H9 (cell line): ENCODE measurements around the gene DNAH8. TPM values are rescaled to one million over a fixed set of nuclear protein-coding genes. Genes with fewer than 3 reads are reported as not detected.

Source experiments
- DNase-seq: peaks from one replicate; pipeline ENCODE4 v3.0.0-alpha.2; 2017
- H2AFZ ChIP-seq: one replicate; pipeline ENCODE4 v1.6.1; 2013; ENCODE audit warnings: mild to moderate bottlenecking, low read length, control low read depth, moderate library complexity
- H2AK5ac ChIP-seq: 2 replicates; pipeline ENCODE4 v1.6.1; 2013; ENCODE audit warnings: low read length, control low read depth, mixed read lengths; ENCODE audit not compliant: insufficient read length
- H2BK120ac ChIP-seq: one replicate; pipeline ENCODE4 v1.6.1; 2013; ENCODE audit warnings: low read depth, mild to moderate bottlenecking, low read length, control low read depth, inconsistent platforms; ENCODE audit not compliant: poor library complexity, severe bottlenecking
- H2BK12ac ChIP-seq: 2 replicates; pipeline ENCODE4 v1.6.1; 2013; ENCODE audit warnings: low read length, control low read depth, mixed read lengths, low read depth; ENCODE audit not compliant: insufficient read length
- H2BK15ac ChIP-seq: 2 replicates; pipeline ENCODE4 v1.6.1; 2013; ENCODE audit warnings: low read depth, low read length, control low read depth
- H2BK20ac ChIP-seq: one replicate; pipeline ENCODE4 v1.6.1; 2013; ENCODE audit warnings: low read depth, mild to moderate bottlenecking, low read length, control low read depth, inconsistent platforms; ENCODE audit not compliant: poor library complexity, severe bottlenecking
- H2BK5ac ChIP-seq: 2 replicates; pipeline ENCODE4 v1.6.1; 2013; ENCODE audit warnings: low read length, control low read depth, mixed read lengths; ENCODE audit not compliant: insufficient read length
- H3K14ac ChIP-seq: 2 replicates; pipeline ENCODE4 v1.6.1; 2013; ENCODE audit warnings: low read length, control low read depth; ENCODE audit not compliant: insufficient read depth
- H3K18ac ChIP-seq: 2 replicates; pipeline ENCODE4 v1.6.1; 2013; ENCODE audit warnings: low read depth, mild to moderate bottlenecking, mixed read lengths, low read length, control low read depth; ENCODE audit not compliant: insufficient read length
- H3K23ac ChIP-seq: 2 replicates; pipeline ENCODE4 v1.6.1; 2013; ENCODE audit warnings: low read length, control low read depth, mixed read lengths, low read depth; ENCODE audit not compliant: insufficient read length
- H3K23me2 ChIP-seq: 2 replicates; pipeline ENCODE4 v1.6.1; 2013; ENCODE audit warnings: low read depth, mild to moderate bottlenecking, mixed read lengths, low read length, control low read depth; ENCODE audit not compliant: insufficient read length, poor library complexity, severe bottlenecking
- H3K27ac ChIP-seq: 2 replicates; pipeline ENCODE4 v1.5.1; 2013; ENCODE audit warnings: low read length, control low read depth, mixed read lengths, low read depth; ENCODE audit not compliant: insufficient read length
- H3K27me3 ChIP-seq: 2 replicates; pipeline ENCODE4 v1.6.1; 2013; ENCODE audit warnings: low read length, control low read depth, inconsistent platforms; ENCODE audit not compliant: insufficient read depth
- H3K4ac ChIP-seq: 2 replicates; pipeline ENCODE4 v1.6.1; 2013; ENCODE audit warnings: low read depth, mild to moderate bottlenecking, control low read depth, inconsistent platforms, low read length, moderate library complexity
- H3K4me1 ChIP-seq: 2 replicates; pipeline ENCODE4 v1.6.1; 2013; ENCODE audit warnings: low read length, control low read depth, inconsistent platforms; ENCODE audit not compliant: insufficient read depth
- H3K4me2 ChIP-seq: 2 replicates; pipeline ENCODE4 v1.6.1; 2013; ENCODE audit warnings: low read length, control low read depth, mixed read lengths; ENCODE audit not compliant: insufficient read length, insufficient read depth
- H3K56ac ChIP-seq: 2 replicates; pipeline ENCODE4 v1.6.1; 2013; ENCODE audit warnings: low read depth, mild to moderate bottlenecking, mixed read lengths, low read length, control low read depth; ENCODE audit not compliant: insufficient read length
- H3K79me1 ChIP-seq: 2 replicates; pipeline ENCODE4 v1.6.1; 2013; ENCODE audit warnings: low read depth, mild to moderate bottlenecking, moderate library complexity, low read length, control low read depth, inconsistent platforms; ENCODE audit not compliant: insufficient read depth, poor library complexity, severe bottlenecking
- H3K79me2 ChIP-seq: 2 replicates; pipeline ENCODE4 v1.6.1; 2013; ENCODE audit warnings: low read length, control low read depth, inconsistent platforms; ENCODE audit not compliant: insufficient read depth
- H3K9ac ChIP-seq: 2 replicates; pipeline ENCODE4 v1.6.1; 2013; ENCODE audit warnings: low read length, control low read depth, mixed read lengths; ENCODE audit not compliant: insufficient read length; ENCODE audit errors: extremely low read depth
- H3K9me3 ChIP-seq: one replicate; pipeline ENCODE4 v1.6.1; 2013; ENCODE audit warnings: low read depth, low read length, inconsistent platforms; ENCODE audit not compliant: control insufficient read depth
- H3T11ph ChIP-seq: one replicate; pipeline ENCODE4 v1.6.1; 2013; ENCODE audit warnings: mild to moderate bottlenecking, low read length, control low read depth, inconsistent platforms
- H4K20me1 ChIP-seq: one replicate; pipeline ENCODE4 v1.6.1; 2013; ENCODE audit not compliant: control insufficient read depth, insufficient read length, insufficient read depth
- H4K5ac ChIP-seq: 2 replicates; pipeline ENCODE4 v1.6.1; 2013; ENCODE audit warnings: low read depth, mild to moderate bottlenecking, mixed read lengths, low read length, control low read depth; ENCODE audit not compliant: insufficient read length
- H4K8ac ChIP-seq: replicated peaks from 2 replicates; pipeline ENCODE4 v1.6.1; 2013; ENCODE audit warnings: low read length, control low read depth, mixed read lengths, low read depth; ENCODE audit not compliant: insufficient read length
- H4K91ac ChIP-seq: 2 replicates; pipeline ENCODE4 v1.6.1; 2013; ENCODE audit warnings: low read depth, mild to moderate bottlenecking, moderate library complexity, mixed read lengths, low read length, control low read depth; ENCODE audit not compliant: insufficient read length
- H3K27ac Mint-ChIP-seq, 3 experiments: 2 replicates in 2 of 3; 3 replicates in 1 of 3; pipeline ENCODE4 v1.8.0; 2020 to 2021; ENCODE audit warnings: mixed read lengths in 3 of 3, mild to moderate bottlenecking in 1 of 3, moderate library complexity in 1 of 3
- H3K27me3 Mint-ChIP-seq: 2 replicates; pipeline ENCODE4 v1.8.0; 2021; ENCODE audit warnings: low read depth, mild to moderate bottlenecking, moderate library complexity, mixed read lengths
- H3K36me3 Mint-ChIP-seq, 3 experiments: 2 replicates in 2 of 3; 3 replicates in 1 of 3; pipeline ENCODE4 v1.8.0; 2020 to 2021; ENCODE audit warnings: low read depth in 3 of 3, mixed read lengths in 3 of 3; ENCODE audit not compliant: insufficient read depth in 1 of 3
- H3K4me1 Mint-ChIP-seq, 2 experiments: 2 replicates each; pipeline ENCODE4 v1.8.0; 2020; ENCODE audit warnings: mixed read lengths in 2 of 2
- H3K4me3 Mint-ChIP-seq, 2 experiments: 2 replicates in 1 of 2; 3 replicates in 1 of 2; pipeline ENCODE4 v1.8.0; 2020 to 2021; ENCODE audit warnings: mild to moderate bottlenecking in 2 of 2, mixed read lengths in 2 of 2, moderate library complexity in 1 of 2
- H3K9me3 Mint-ChIP-seq, 2 experiments: 2 replicates in 1 of 2; 3 replicates in 1 of 2; pipeline ENCODE4 v1.8.0; 2020; ENCODE audit warnings: mild to moderate bottlenecking in 2 of 2, mixed read lengths in 2 of 2, moderate library complexity in 1 of 2
- WGBS: extraction: QIAGEN DNeasy Blood & Tissue Kit; methylation state at CpG from one replicate; pipeline ENCODE4 v1.1.7; 2013; ENCODE audit warnings: missing lambda C conversion rate, low lambda C conversion rate, mixed read lengths; ENCODE audit not compliant: insufficient read length; ENCODE audit errors: extremely low coverage; 5-methylcytosine and 5-hydroxymethylcytosine counted together
- total RNA-seq: library from RNA; stranded (reverse); gene quantifications from 2 replicates; pipeline ENCODE4 v1.2.1, GENCODE V29; 2021
- TF ChIP-seq, protein P1 (sequence below): fragments of 200-600 bp; sonication (generic); conservative IDR thresholded peaks from 3 replicates; pipeline ENCODE4 v1.8.0; 2021; ENCODE audit warnings: antibody characterized with exemption, mild to moderate bottlenecking

DNAH8 gene
- total RNA-seq, 1 experiment from 2014 or later, result not detected

DNA sequence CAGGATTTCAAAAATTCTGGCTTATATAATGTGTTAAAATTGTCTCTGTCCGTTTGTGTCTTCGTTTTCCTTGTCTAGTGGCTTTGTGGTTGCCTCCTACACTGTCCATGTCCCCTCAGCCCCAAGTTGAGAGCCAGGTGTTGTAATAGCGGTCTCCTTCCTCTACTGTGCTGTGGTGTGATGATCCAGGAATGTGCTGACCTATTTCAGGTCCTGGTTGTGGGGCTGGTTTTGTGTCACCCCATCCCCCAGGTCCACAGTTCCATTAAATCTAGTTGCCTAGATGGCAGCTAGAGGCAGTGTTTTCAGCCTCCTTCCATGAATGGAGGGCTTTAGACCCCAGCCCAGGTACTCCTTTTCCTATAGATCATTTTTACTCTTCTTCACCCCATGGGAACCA, 128.7 kb downstream of the DNAH8 start:
- no peaks in the 10 kb centered on the region for H3K9me3 ChIP-seq
- H4K5ac ChIP-seq, result no peak overlapping the region
- no peaks in the 10 kb centered on the region for H4K20me1 ChIP-seq
- no peak overlapping the region for H3T11ph ChIP-seq
- no peak overlapping the region for H2BK15ac ChIP-seq
- peak; percentile 39 for DNase-seq
- H2AFZ ChIP-seq, result no peak overlapping the region
- H3K14ac ChIP-seq, result no peak overlapping the region
- H4K91ac ChIP-seq, result no peak overlapping the region
- H3K4ac ChIP-seq, result no peak overlapping the region
- WGBS, result no CpG with 5 or more reads among the region's 3 CpGs
- no peak overlapping the region for H3K27ac ChIP-seq
- no peak overlapping the region for H3K4me2 ChIP-seq
- no peak overlapping the region for H3K4me3 Mint-ChIP-seq
- H3K27ac Mint-ChIP-seq, result no peak overlapping the region
- no peaks in the 10 kb centered on the region; a peak in 1 of 7 replicates for H3K36me3 Mint-ChIP-seq
- H3K23ac ChIP-seq, result no peak overlapping the region
- no peaks in the 10 kb centered on the region for H3K27me3 ChIP-seq
- H3K56ac ChIP-seq, result no peak overlapping the region
- no peak overlapping the region for H3K9ac ChIP-seq
- no peak overlapping the region for H4K8ac ChIP-seq
- no peak overlapping the region for H3K18ac ChIP-seq
- peaks cover 3% of the 10 kb centered on the region in 2 experiments; a peak in 3 of 4 replicates for H3K4me1 Mint-ChIP-seq
- H3K79me2 ChIP-seq, result no peaks in the 10 kb centered on the region; the same call in 1 of the 2 replicates
- H3K9me3 Mint-ChIP-seq, result no peaks in the 10 kb centered on the region
- H2BK120ac ChIP-seq, result no peak overlapping the region
- H2AK5ac ChIP-seq, result no peak overlapping the region
- TF ChIP-seq, protein P1, sequence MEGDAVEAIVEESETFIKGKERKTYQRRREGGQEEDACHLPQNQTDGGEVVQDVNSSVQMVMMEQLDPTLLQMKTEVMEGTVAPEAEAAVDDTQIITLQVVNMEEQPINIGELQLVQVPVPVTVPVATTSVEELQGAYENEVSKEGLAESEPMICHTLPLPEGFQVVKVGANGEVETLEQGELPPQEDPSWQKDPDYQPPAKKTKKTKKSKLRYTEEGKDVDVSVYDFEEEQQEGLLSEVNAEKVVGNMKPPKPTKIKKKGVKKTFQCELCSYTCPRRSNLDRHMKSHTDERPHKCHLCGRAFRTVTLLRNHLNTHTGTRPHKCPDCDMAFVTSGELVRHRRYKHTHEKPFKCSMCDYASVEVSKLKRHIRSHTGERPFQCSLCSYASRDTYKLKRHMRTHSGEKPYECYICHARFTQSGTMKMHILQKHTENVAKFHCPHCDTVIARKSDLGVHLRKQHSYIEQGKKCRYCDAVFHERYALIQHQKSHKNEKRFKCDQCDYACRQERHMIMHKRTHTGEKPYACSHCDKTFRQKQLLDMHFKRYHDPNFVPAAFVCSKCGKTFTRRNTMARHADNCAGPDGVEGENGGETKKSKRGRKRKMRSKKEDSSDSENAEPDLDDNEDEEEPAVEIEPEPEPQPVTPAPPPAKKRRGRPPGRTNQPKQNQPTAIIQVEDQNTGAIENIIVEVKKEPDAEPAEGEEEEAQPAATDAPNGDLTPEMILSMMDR, result no peak; the same call in 2 of the 3 replicates
- no peak overlapping the region for H2BK12ac ChIP-seq
- no peak overlapping the region for H2BK5ac ChIP-seq
- no peak overlapping the region for H2BK20ac ChIP-seq
- 0 out of 2 replicates have a peak, but pooled peaks cover 1% of the 10 kb centered on the region for H3K27me3 Mint-ChIP-seq
- no peaks in the 10 kb centered on the region for H3K4me1 ChIP-seq
- H3K79me1 ChIP-seq, result no peaks in the 10 kb centered on the region
- no peaks in the 10 kb centered on the region for H3K23me2 ChIP-seq
